Astrocyte of the cerebellum (primary cell): ENCODE data around the gene FGFR2.

Experiments
- DNase-seq: peaks from one replicate; pipeline ENCODE4 v3.0.0-alpha.2; 2011; ENCODE audit warnings: low read depth
- H3K4me3 ChIP-seq: 2 replicates; pipeline ENCODE4 v1.5.1; 2011; ENCODE audit warnings: mild to moderate bottlenecking, low read depth, low read length, moderate library complexity
- in situ Hi-C: cut with HindIII; loops from 2 replicates; pipeline ENCODE4 v1.10.0; 2017; ENCODE audit warnings: low sequenced_read_pairs
- TF ChIP-seq, protein P1 (sequence below): IDR thresholded peaks from 2 replicates; pipeline ENCODE4 v1.5.1; 2012; ENCODE audit warnings: low read length, low read depth, moderate library complexity, mild to moderate bottlenecking; ENCODE audit errors: missing control alignments

FGFR2 gene

DNA sequence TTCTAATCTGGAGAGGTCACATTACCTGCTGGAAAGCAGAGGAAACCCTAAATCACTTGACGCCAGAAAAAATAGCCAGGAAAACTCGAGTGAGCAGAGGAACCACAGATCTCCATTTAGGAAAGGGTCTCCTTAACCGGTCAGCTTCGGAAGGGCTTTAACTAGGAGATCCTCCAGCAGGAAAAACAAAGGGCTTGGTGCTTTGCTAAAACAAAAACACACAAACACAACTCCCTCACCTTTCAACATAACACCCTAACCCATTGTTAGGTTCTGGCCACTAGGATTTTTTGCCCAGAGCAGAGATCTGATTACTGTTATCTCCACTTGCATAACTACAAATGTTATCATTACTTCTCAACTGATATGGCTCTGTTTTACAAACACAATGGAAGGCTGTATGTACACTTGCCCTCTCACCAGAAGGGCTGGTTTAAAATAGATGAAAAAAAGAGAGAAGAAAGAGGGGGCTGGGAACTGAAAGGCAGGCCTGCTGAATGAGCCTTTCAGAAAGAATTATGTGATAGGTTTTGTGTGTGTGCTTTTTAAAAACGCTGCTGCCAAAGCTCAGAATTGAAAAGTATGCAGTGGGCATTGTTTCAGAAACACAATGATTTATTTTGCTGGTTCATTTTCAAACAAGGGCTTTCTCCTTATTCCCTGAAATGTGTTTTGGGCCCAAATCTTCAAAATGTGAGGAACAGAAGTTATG, 161.5 kb downstream of the FGFR2 start:
- in situ Hi-C loops: no loop called here
- DNase-seq: no peak
- TF ChIP-seq, protein P1, sequence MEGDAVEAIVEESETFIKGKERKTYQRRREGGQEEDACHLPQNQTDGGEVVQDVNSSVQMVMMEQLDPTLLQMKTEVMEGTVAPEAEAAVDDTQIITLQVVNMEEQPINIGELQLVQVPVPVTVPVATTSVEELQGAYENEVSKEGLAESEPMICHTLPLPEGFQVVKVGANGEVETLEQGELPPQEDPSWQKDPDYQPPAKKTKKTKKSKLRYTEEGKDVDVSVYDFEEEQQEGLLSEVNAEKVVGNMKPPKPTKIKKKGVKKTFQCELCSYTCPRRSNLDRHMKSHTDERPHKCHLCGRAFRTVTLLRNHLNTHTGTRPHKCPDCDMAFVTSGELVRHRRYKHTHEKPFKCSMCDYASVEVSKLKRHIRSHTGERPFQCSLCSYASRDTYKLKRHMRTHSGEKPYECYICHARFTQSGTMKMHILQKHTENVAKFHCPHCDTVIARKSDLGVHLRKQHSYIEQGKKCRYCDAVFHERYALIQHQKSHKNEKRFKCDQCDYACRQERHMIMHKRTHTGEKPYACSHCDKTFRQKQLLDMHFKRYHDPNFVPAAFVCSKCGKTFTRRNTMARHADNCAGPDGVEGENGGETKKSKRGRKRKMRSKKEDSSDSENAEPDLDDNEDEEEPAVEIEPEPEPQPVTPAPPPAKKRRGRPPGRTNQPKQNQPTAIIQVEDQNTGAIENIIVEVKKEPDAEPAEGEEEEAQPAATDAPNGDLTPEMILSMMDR: no peak

DNA sequence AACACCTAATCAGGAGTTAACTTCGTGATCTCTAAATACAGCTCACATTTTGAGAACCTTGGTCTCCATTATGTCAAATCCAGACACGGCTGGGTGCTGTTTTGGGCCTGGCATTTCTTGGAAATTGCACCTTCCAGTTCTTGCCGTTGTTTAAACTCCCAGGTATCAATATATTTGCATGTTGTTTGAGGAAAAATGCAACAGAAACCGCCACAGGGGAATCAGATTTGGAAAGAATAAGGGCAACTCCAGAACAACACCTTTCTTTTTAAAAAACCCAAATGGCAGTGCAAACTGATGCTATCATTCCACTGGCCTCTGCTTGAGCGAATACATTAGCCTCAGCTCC, 162.0 kb downstream of the FGFR2 start:
- TF ChIP-seq, protein P1: no peak
- in situ Hi-C loops: no loop called here
- H3K4me3 ChIP-seq: no peak overlapping the region
- DNase-seq: no peak

More for the DNA sequence above, 161.5 kb downstream of the FGFR2 start:
- H3K4me3 ChIP-seq: no peak overlapping the region

DNA sequence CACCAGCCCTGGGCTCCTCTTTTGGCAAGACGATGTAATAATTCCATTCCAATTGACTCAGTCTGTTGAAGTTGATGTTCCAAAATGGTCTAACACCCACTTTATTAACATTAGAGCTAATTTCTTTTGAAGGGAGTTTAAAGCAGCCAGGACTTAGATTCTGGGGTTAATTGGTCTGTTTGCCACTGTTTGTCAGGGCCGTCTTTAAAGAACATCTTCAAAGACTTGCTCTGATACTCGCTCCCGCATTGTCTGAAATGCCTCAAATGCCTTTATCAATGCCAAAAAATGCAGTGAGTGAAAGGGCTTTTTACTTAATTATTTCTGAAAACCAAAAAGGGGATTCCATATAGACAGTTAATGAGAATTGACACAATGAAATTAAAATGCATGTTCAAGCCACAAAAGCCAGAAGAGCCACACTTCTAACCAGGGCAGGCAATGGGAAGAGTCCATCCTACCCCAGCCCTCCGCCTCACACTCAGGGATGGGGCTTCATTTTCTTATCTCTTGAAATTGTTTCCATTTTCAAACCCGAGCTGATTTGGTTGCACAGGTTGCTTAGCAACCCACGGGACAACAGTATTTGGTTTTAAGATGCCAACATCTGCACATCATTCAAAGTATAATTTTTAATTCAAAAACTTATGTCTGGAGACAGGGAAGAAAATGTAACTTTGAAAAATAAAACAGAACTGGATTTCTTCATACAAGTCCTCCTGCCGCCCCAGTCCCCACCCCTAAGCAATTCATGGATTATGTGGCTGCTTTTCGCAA, 163.0 kb downstream of the FGFR2 start:
- DNase-seq: no peak
- no peak overlapping the region for H3K4me3 ChIP-seq
- in situ Hi-C loops: no loop called here
- TF ChIP-seq, protein P1: no peak

- in situ Hi-C loops: no loop called here
- DNase-seq: no peak
- TF ChIP-seq, protein P1: no peak
- H3K4me3 ChIP-seq: no peak overlapping the region
Observed at GRCh38 chr10:121433965-121434364, 164.3 kb downstream of the FGFR2 start.

GRCh38 chr10:121428867-121429266, 169.4 kb downstream of the FGFR2 start:
- in situ Hi-C loops: no loop called here
- H3K4me3 ChIP-seq: no peak overlapping the region
- TF ChIP-seq, protein P1: no peak
- no peak for DNase-seq
